ENCODE results near the gene SYTL1.

DNA sequence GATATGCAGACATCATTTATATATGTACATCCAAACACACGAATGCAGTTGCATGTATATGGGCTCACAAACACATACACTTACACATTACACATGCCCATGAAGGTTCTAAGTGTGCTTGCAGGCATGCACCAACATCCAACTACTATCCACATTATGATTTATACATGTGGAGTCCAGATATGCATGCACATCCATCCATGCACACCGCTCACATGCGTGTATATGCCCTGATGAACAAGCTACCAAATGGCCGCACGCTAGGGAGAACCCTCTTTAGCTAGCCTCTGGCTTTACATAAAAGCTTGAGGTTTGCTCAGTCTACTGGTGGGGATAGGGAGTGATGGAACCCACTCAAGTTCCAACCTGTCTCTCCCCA is 59.1 kb downstream of the SYTL1 start:
- TF ChIP-seq CTCF (IDR thresholded peaks at IDR 0.05; ENCODE audit: insufficient read depth, low read length) = no peak
- TF ChIP-seq POLR2AphosphoS5 (IDR thresholded peaks at IDR 0.05; ENCODE audit: low read depth) = no peak
- TF ChIP-seq GABPA (IDR thresholded peaks at IDR 0.05; ENCODE audit: low read depth) = no peak
- TF ChIP-seq REST (IDR thresholded peaks at IDR 0.05; ENCODE audit: insufficient replicate concordance, low read depth) = no peak

Data from HL-60 (cell line).